Measurements from ENCODE around the gene PIAS3. TPM values are rescaled to one million over a fixed set of nuclear protein-coding genes. Genes with fewer than 3 reads are reported as not detected.
A peak's percentile ranks its signal among the peaks of the same experiment; 100 is the strongest.

Gene PIAS3
- total and polyA plus RNA-seq, 2 experiments from 2014 or later: 18.1 to 51.2 TPM

DNA sequence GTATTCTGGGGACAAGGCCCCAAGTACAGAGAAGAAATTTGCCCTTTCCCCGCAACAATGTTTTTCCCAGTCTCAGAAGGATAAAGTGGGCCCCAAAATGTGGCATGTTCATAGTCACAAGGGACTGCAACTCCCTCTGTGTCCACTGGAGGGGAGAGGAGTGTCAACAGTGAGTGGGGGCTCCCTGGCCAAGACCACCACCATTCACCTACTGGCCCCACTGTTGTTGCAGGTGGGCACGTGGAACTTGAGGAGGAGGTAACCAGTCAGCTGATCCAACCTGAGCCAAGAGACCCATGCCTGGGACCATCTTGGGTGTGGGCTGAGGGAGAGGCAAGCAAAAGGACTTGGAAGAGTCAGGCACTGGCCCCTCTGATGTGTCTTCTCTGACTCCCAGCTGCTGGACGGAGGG, 12.7 kb downstream of the PIAS3 start:
- H3K9me2 ChIP-seq (replicated peaks; ENCODE audit: insufficient read depth): no peaks in the 10 kb centered on the region
- no peaks in the 10 kb centered on the region for H3K27me3 ChIP-seq
- TF ChIP-seq EZH2phosphoT487 (IDR thresholded peaks at IDR 0.05; ENCODE audit: low read depth, severe bottlenecking, unreplicated experiment): no peak
- TF ChIP-seq, protein P1, sequence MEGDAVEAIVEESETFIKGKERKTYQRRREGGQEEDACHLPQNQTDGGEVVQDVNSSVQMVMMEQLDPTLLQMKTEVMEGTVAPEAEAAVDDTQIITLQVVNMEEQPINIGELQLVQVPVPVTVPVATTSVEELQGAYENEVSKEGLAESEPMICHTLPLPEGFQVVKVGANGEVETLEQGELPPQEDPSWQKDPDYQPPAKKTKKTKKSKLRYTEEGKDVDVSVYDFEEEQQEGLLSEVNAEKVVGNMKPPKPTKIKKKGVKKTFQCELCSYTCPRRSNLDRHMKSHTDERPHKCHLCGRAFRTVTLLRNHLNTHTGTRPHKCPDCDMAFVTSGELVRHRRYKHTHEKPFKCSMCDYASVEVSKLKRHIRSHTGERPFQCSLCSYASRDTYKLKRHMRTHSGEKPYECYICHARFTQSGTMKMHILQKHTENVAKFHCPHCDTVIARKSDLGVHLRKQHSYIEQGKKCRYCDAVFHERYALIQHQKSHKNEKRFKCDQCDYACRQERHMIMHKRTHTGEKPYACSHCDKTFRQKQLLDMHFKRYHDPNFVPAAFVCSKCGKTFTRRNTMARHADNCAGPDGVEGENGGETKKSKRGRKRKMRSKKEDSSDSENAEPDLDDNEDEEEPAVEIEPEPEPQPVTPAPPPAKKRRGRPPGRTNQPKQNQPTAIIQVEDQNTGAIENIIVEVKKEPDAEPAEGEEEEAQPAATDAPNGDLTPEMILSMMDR (IDR thresholded peaks at IDR 0.05; ENCODE audit: poor library complexity): peak; percentile 57
- TF ChIP-seq EZH2 (IDR thresholded peaks at IDR 0.05; ENCODE audit: borderline replicate concordance): no peak
- no peaks in the 10 kb centered on the region for H3K9me3 ChIP-seq (ENCODE audit: low read depth)
- peak overlapping the region; percentile 95 for H3K4me2 ChIP-seq
- no peaks in the 10 kb centered on the region for H4K20me1 ChIP-seq (ENCODE audit: insufficient read depth, poor library complexity, severe bottlenecking)
- H3K36me3 ChIP-seq (replicated peaks; ENCODE audit: insufficient read depth, low read depth): no peaks in the 10 kb centered on the region
- peak overlapping the region; percentile 90 for H2AFZ ChIP-seq
- 81% methylated on average over 3 of the region's 3 CpGs for WGBS (ENCODE audit: low lambda C conversion rate, missing lambda C conversion rate)
- H3K4me1 ChIP-seq (ENCODE audit: insufficient read depth): peaks cover 5% of the 10 kb centered on the region
- DNase-seq (ENCODE audit: low spot score): peak; percentile 61
- no peak overlapping the region for H3K4me3 ChIP-seq
- H3K79me2 ChIP-seq: no peaks in the 10 kb centered on the region
- H3K27ac ChIP-seq: peak overlapping the region; percentile 60

DNA sequence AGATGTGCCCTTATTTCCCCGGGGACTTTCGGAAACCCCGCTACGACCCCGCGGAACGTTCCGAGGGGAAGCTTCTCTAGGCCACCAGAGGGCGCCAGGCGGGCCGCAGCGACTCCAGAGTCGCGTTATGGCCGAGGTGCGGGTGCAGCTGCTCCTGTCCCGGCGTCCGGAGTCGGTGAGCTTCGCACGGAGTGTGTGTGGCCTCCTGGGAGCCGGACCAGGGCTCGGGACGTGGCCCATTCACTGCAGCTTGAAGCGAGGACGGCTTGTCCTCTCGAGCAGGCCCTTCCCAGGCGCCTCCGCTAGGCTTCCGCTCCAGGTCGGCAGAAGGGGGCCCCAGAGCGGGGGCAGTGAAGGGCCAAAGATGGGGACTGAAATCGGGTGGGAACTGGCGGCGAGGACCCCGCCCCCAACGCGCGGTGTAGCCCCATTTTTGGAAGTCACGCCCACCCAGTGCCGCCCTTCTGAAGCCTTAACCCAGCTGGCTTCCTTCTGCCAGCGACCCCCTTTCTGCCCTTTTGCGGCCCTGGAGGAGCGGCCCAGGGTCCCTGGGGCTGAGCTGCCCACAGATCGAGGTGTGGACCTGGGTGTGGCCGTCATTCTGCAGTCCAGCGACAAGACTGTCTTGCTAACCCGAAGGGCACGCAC, 13.2 kb downstream of the PIAS3 start, which contains the start of gene NUDT17:
Gene NUDT17 (plus strand): TSS at position 117 of the 648 bp plus-strand sequence. CDS start 11 bp downstream, at position 128.
- 3% methylated on average over 50 of the region's 50 CpGs for WGBS (ENCODE audit: low lambda C conversion rate, missing lambda C conversion rate)
- Histone ChIP-seq H3K79me2 (no peaks in the 10 kb centered on the region), H3K4me1 (ENCODE audit: insufficient read depth) (peaks cover 5% of the 10 kb centered on the region), H3K4me2 (peak within 1 kb of the TSS; percentile 95), H2AFZ (peak within 1 kb of the TSS; percentile 90), H3K36me3 (replicated peaks; ENCODE audit: insufficient read depth, low read depth) (no peaks in the 10 kb centered on the region), H3K27me3 (no peaks in the 10 kb centered on the region), H3K9me2 (replicated peaks; ENCODE audit: insufficient read depth) (no peaks in the 10 kb centered on the region), H3K9me3 (ENCODE audit: low read depth) (no peaks in the 10 kb centered on the region), H4K20me1 (ENCODE audit: insufficient read depth, poor library complexity, severe bottlenecking) (no peaks in the 10 kb centered on the region), H3K27ac (peak within 1 kb of the TSS; percentile 60), H3K4me3 (peak within 1 kb of the TSS; percentile 65)
- TF ChIP-seq, protein P1 (IDR thresholded peaks at IDR 0.05; ENCODE audit: poor library complexity): peak; percentile 96
- no peak for TF ChIP-seq EZH2 (IDR thresholded peaks at IDR 0.05; ENCODE audit: borderline replicate concordance)
- no peak for TF ChIP-seq EZH2phosphoT487 (IDR thresholded peaks at IDR 0.05; ENCODE audit: low read depth, severe bottlenecking, unreplicated experiment)
- DNase-seq (ENCODE audit: low spot score): peak; percentile 90

DNA sequence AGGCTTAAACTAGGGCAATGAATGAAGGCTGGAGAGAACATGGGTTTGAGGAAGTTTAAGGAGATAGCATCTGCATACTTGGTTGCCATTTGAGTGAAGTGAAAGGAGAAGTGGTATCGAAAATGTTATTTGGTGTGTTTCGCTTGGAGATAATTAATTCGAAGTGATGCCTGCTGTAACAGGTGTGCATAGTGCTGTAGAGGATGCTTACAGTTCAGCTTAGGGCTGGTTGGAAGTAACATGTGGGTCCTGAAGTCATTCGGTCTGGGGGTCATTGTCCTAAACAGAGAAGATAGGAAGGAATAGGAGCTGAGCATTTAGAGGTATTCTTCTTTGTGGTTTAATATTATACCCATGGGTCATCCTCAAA, 13.8 kb downstream of the PIAS3 start:
- Histone ChIP-seq H3K36me3 (replicated peaks; ENCODE audit: insufficient read depth, low read depth) (no peaks in the 10 kb centered on the region), H3K4me3 (peak overlapping the region; percentile 65)
- WGBS (ENCODE audit: low lambda C conversion rate, missing lambda C conversion rate): 32% methylated on average over 4 of the region's 4 CpGs

More for the DNA sequence above, 13.8 kb downstream of the PIAS3 start:
- DNase-seq (ENCODE audit: low spot score): no peak
- H3K9me3 ChIP-seq (ENCODE audit: low read depth): no peaks in the 10 kb centered on the region
- no peaks in the 10 kb centered on the region for H4K20me1 ChIP-seq (ENCODE audit: insufficient read depth, poor library complexity, severe bottlenecking)
- peak overlapping the region; percentile 95 for H3K4me2 ChIP-seq
- H2AFZ ChIP-seq: peak overlapping the region; percentile 90
- TF ChIP-seq, protein P1 (IDR thresholded peaks at IDR 0.05; ENCODE audit: poor library complexity): no peak
- TF ChIP-seq EZH2 (IDR thresholded peaks at IDR 0.05; ENCODE audit: borderline replicate concordance): no peak
- TF ChIP-seq EZH2phosphoT487 (IDR thresholded peaks at IDR 0.05; ENCODE audit: low read depth, severe bottlenecking, unreplicated experiment): no peak
- no peak overlapping the region for H3K27ac ChIP-seq
- H3K9me2 ChIP-seq (replicated peaks; ENCODE audit: insufficient read depth): no peaks in the 10 kb centered on the region
- H3K4me1 ChIP-seq (ENCODE audit: insufficient read depth): peaks cover 5% of the 10 kb centered on the region
- H3K27me3 ChIP-seq: no peaks in the 10 kb centered on the region
- no peaks in the 10 kb centered on the region for H3K79me2 ChIP-seq

Data from hepatocyte (in vitro differentiated cells).